BJ (cell line): ENCODE results near the gene INPP4A. TPM values are rescaled to one million over a fixed set of nuclear protein-coding genes. Genes with fewer than 3 reads are reported as not detected.

Experiments used
- CTCF ChIA-PET: fragments of 350-600 bp; formaldehyde crosslinking; extraction: SDS; loops from one replicate; lab custom pipeline; 2021; ENCODE audit warnings: antibody characterized with exemption, inconsistent platforms; lab: Yijun Ruan, JAX
- POLR2A ChIA-PET: fragments of 300-600 bp; sonication (Branson Sonifier 250); formaldehyde crosslinking; extraction: SDS; loops from one replicate; lab custom pipeline; 2021; ENCODE audit warnings: antibody characterized with exemption; lab: Charles Lee
- DNase-seq: peaks from one replicate; pipeline ENCODE4 v3.0.0-alpha.2; 2011; ENCODE audit warnings: low read depth
- H3K27me3 ChIP-seq: 2 replicates; pipeline ENCODE4 v1.6.0; 2011; ENCODE audit warnings: low read length; ENCODE audit not compliant: control insufficient read depth, insufficient read depth
- H3K36me3 ChIP-seq: 2 replicates; pipeline ENCODE4 v1.5.1; 2011; ENCODE audit warnings: low read length; ENCODE audit not compliant: control insufficient read depth, insufficient read depth
- H3K4me3 ChIP-seq: 2 replicates; pipeline ENCODE4 v1.5.1; 2011; ENCODE audit warnings: low read depth, mild to moderate bottlenecking, control low read depth, low read length
- CTCF ChIP-seq: IDR thresholded peaks from 2 replicates; pipeline ENCODE4 v1.5.1; 2011; ENCODE audit warnings: low read depth, mild to moderate bottlenecking, control low read depth, inconsistent platforms, low read length, moderate library complexity; ENCODE audit not compliant: insufficient read depth
- polyA plus RNA-seq: library from polyadenylated mRNA; depleted of rRNA; stranded (reverse); fragments of >200 nt; gene quantifications from 2 replicates; pipeline ENCODE4 v1.2.3, GENCODE V29; 2011

The INPP4A gene
- polyA plus RNA-seq, 1 experiment, result 21.0 TPM

- no peak for DNase-seq
- ChIA-PET CTCF (interaction anchor here (1.1 kb wide), 1 partner anchor 36 kb away, joined by 3 read pairs; no protein-coding TSS in a partner anchor), POLR2A (no interaction called here)
- no peak overlapping the region for H3K4me3 ChIP-seq
- H3K36me3 ChIP-seq, result peaks cover 1% of the 10 kb centered on the region; the same call in 1 of the 2 replicates
- TF ChIP-seq CTCF, result no peak
- H3K27me3 ChIP-seq, result no peaks in the 10 kb centered on the region
Measured at GRCh38 chr2:98524168-98524567, 79.5 kb downstream of the INPP4A start.

- H3K4me3 ChIP-seq, result no peak overlapping the region
Measured at GRCh38 chr2:98528349-98528748, 83.7 kb downstream of the INPP4A start.

GRCh38 chr2:98530114-98530513 lies 85.5 kb downstream of the INPP4A start:
- POLR2A ChIA-PET, result no interaction called here
- TF ChIP-seq CTCF, result no peak
- H3K36me3 ChIP-seq, result no peaks in the 10 kb centered on the region; the same call in 1 of the 2 replicates
- H3K27me3 ChIP-seq, result no peaks in the 10 kb centered on the region
- no peak overlapping the region for H3K4me3 ChIP-seq
- DNase-seq, result no peak
- CTCF ChIA-PET, result no interaction called here

More at GRCh38 chr2:98528349-98528748, 83.7 kb downstream of the INPP4A start:
- no peaks in the 10 kb centered on the region for H3K36me3 ChIP-seq
- no peaks in the 10 kb centered on the region for H3K27me3 ChIP-seq
- TF ChIP-seq CTCF, result no peak
- ChIA-PET CTCF (interaction anchor here (1.3 kb wide), 1 partner anchor 13 kb away, joined by 4 read pairs; no protein-coding TSS in a partner anchor), POLR2A (no interaction called here)
- DNase-seq, result no peak

GRCh38 chr2:98532756-98533155 lies 88.1 kb downstream of the INPP4A start:
- TF ChIP-seq CTCF, result no peak
- DNase-seq, result no peak
- no peaks in the 10 kb centered on the region for H3K27me3 ChIP-seq
- H3K36me3 ChIP-seq, result peaks cover 3% of the 10 kb centered on the region
- no peak overlapping the region for H3K4me3 ChIP-seq
- POLR2A ChIA-PET, result interaction anchor here (0.7 kb wide), 1 partner anchor 10 kb away, joined by 3 read pairs; no protein-coding TSS in a partner anchor
- CTCF ChIA-PET, result no interaction called here

- no peak for DNase-seq
- no peak for TF ChIP-seq CTCF
- Histone ChIP-seq H3K36me3 (peaks cover 5% of the 10 kb centered on the region), H3K27me3 (no peaks in the 10 kb centered on the region), H3K4me3 (no peak overlapping the region)
- POLR2A ChIA-PET, result no interaction called here
- CTCF ChIA-PET, result no interaction called here
Measured at GRCh38 chr2:98533547-98533946, 88.9 kb downstream of the INPP4A start.
